ENCODE measurements around the gene ANKS6. TPM values are rescaled to one million over a fixed set of nuclear protein-coding genes. Genes with fewer than 3 reads are reported as not detected.

Gene ANKS6
- total RNA-seq, 4 donors from 2014 or later: 11.0 to 21.7 (median 15.3) TPM

DNA sequence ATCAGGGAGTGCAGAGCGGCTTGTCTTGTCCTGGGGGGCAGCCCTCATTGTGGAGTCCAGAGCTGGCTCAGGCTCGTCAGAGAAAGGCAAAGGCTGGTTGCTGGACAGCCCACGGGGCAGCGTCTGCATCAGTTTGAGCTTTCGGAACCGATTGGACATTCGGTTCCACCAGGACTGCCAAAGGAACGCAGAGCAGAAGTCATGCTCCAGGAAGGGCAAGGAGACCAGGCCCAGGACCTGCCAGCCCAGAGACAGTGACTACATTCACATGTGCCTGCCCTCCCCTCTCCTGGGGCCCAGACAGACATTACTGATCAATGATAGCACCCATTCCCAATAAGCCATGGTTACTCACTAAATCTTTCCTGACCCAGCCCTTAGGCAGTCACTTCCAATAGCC is 18.1 kb downstream of the ANKS6 start:
- Histone ChIP-seq H3K27me3 (no peaks in the 10 kb centered on the region), H3K4me1 (peaks cover 0 to 25% (median 0%) of the 10 kb centered on the region in 3 donors), H3K4me3 (no peak overlapping the region), H3K9me3 (no peaks in the 10 kb centered on the region), H3K36me3 (peaks cover 0 to 65% (median under 1%) of the 10 kb centered on the region in 3 donors), H3K27ac (no peak overlapping the region)
- WGBS, 2 donors: 97 to 100% methylated on average over 3 to 5 of the region's 8 CpGs
- TF ChIP-seq, protein P1, sequence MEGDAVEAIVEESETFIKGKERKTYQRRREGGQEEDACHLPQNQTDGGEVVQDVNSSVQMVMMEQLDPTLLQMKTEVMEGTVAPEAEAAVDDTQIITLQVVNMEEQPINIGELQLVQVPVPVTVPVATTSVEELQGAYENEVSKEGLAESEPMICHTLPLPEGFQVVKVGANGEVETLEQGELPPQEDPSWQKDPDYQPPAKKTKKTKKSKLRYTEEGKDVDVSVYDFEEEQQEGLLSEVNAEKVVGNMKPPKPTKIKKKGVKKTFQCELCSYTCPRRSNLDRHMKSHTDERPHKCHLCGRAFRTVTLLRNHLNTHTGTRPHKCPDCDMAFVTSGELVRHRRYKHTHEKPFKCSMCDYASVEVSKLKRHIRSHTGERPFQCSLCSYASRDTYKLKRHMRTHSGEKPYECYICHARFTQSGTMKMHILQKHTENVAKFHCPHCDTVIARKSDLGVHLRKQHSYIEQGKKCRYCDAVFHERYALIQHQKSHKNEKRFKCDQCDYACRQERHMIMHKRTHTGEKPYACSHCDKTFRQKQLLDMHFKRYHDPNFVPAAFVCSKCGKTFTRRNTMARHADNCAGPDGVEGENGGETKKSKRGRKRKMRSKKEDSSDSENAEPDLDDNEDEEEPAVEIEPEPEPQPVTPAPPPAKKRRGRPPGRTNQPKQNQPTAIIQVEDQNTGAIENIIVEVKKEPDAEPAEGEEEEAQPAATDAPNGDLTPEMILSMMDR (IDR thresholded peaks at IDR 0.05): no peak
- TF ChIP-seq POLR2A (IDR thresholded peaks at IDR 0.05): no peak
- intact Hi-C loops (cut with DNase I): no loop called here
- no peak for DNase-seq

DNA sequence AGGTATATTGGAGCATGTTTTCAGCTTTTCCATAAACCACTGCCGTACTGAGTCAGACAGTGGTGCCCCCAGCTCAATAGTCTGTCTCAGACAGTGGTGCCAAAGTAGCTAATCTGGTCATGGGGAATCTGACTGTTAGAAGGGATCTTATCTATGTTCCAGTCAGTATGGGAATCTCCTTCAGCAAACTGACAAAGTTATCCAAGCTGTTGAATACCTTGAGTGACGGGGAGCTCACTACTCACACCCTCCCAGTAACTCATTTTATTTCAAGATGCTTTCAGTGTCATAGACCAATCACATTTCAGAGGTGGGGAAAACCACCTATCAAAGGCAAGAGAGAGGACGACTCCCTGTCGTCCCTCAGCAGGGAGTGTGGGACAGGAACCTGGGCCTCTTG is 18.7 kb downstream of the ANKS6 start:
- peaks cover 0 to 20% (median 0%) of the 10 kb centered on the region in 3 donors for H3K4me1 ChIP-seq
- 91 to 94% methylated on average over 4 of the region's 4 CpGs for WGBS, 2 donors
- peaks cover 0 to 66% (median 7%) of the 10 kb centered on the region in 3 donors for H3K36me3 ChIP-seq
- H3K27me3 ChIP-seq: no peaks in the 10 kb centered on the region
- no peak overlapping the region for H3K4me3 ChIP-seq
- H3K9me3 ChIP-seq: no peaks in the 10 kb centered on the region
- no peak for TF ChIP-seq POLR2A (IDR thresholded peaks at IDR 0.05)
- TF ChIP-seq, protein P1 (IDR thresholded peaks at IDR 0.05): no peak
- H3K27ac ChIP-seq: no peak overlapping the region
- intact Hi-C loops (cut with DNase I): no loop called here
- no peak for DNase-seq

DNA sequence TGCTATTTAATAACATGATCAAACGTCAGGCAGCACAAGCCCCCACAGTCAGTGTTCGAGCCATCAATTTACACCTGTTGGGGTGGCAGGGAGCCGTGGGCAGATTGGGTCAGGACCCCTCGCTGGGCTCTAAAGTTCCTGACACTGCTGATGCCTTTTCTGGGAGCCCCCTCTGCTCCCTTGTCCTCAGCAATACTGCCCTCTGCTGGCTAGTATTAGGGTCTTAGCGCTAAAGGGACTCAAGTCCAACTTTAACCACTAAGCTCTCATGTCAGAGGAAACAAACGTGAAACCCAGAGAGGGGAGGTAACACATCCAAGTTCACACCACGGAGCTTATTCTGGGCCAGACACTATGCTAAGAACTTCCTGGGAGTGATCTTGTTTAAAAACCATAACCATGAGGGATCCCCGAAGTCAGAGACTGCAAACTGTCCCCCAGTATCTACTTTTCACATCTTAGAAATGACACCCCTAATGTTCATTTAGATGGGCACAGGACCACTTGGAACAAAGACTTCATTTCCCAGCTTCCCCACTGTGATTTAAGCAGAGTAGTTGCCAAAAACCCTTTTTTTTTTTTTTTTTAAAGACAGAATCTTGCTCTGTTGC is 20.4 kb downstream of the ANKS6 start:
- WGBS, 2 donors: 40 to 42% methylated on average over 7 to 8 of the region's 8 CpGs
- TF ChIP-seq POLR2A (IDR thresholded peaks at IDR 0.05): no peak
- TF ChIP-seq, protein P1 (IDR thresholded peaks at IDR 0.05): peak; percentile 25 to 55 (median 43)
- peaks cover 5 to 69% (median 10%) of the 10 kb centered on the region in 3 donors for H3K36me3 ChIP-seq
- no peak for DNase-seq
- intact Hi-C loops (cut with DNase I): no loop called here
- H3K27ac ChIP-seq: no peak overlapping the region
- no peak overlapping the region for H3K4me3 ChIP-seq
- H3K9me3 ChIP-seq: no peaks in the 10 kb centered on the region
- peaks cover 0 to 8% (median 0%) of the 10 kb centered on the region in 3 donors for H3K4me1 ChIP-seq
- H3K27me3 ChIP-seq: no peaks in the 10 kb centered on the region

DNA sequence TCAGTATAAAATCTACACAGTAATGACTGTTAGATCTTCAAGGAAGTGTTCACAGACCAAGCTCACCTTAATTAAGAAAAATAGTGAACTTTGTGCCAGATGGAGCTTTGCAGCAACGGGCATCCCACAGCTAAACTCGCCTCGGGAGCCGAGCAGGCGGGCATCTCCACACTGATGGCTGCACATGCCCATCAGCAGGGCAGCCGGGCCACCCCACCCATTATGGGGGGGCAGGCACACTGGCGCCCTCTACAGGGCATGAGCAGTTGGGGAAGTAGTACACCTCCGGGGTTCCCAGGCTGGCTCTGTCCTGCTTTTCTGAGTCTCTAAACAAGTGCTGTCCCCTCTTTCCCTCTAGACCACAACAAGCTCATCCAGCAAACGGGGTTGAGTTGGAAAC is 21.6 kb downstream of the ANKS6 start:
- DNase-seq: no peak
- no peaks in the 10 kb centered on the region for H3K27me3 ChIP-seq
- peaks cover 5 to 75% (median 10%) of the 10 kb centered on the region in 3 donors for H3K36me3 ChIP-seq
- no peak for TF ChIP-seq POLR2A (IDR thresholded peaks at IDR 0.05)
- TF ChIP-seq, protein P1 (IDR thresholded peaks at IDR 0.05): peak in 5 of 6 experiments; percentile 9 to 55 (median 19)
- no peaks in the 10 kb centered on the region for H3K9me3 ChIP-seq
- H3K4me3 ChIP-seq: no peak overlapping the region
- H3K27ac ChIP-seq: no peak overlapping the region
- H3K4me1 ChIP-seq: peaks cover 0 to 8% (median 0%) of the 10 kb centered on the region in 3 donors
- 83 to 93% methylated on average over 1 to 3 of the region's 9 CpGs for WGBS, 2 donors
- intact Hi-C loops (cut with DNase I): no loop called here

DNA sequence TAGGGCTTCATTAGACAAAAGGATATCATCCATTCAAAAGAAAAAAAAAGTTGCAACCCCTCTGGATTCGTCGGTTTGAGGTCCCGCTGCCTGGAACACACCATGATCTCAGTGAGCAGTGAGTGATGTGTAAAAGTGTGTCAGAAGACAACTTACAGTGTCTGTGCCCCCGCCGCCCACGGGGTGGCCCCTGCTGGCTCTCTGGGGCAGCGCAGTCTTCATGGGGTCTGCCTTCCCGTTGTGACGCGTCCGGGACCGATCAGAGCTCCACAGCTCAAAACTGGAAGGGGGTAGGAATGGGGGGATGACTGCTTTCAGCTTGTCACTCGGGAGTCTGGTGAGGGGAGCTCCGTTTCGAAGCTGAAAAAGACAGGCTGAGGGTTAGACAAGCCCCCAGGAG is 22.6 kb downstream of the ANKS6 start:
- Histone ChIP-seq H3K27ac (no peak overlapping the region), H3K4me1 (peaks cover 0 to 2% (median 0%) of the 10 kb centered on the region in 3 donors), H3K9me3 (no peaks in the 10 kb centered on the region), H3K36me3 (peaks cover 5 to 85% (median 10%) of the 10 kb centered on the region in 3 donors), H3K27me3 (no peaks in the 10 kb centered on the region), H3K4me3 (no peak overlapping the region)
- TF ChIP-seq, protein P1 (IDR thresholded peaks at IDR 0.05): no peak
- no peak for TF ChIP-seq POLR2A (IDR thresholded peaks at IDR 0.05)
- no peak for DNase-seq
- WGBS, 2 donors: 91 to 92% methylated on average over 11 to 15 of the region's 15 CpGs
- intact Hi-C loops (cut with DNase I): no loop called here

All from esophagus squamous epithelium (tissue), 5 donors.